CD4-positive, alpha-beta T cell treated with Interleukin-4 for 1 hour (primary cell): ENCODE measurements around the gene XRCC2.

ENCODE experiments used
- DNase-seq, 2 donors: peaks; one replicate each; pipeline ENCODE4 v3.0.0-alpha.2; 2020 to 2022

The XRCC2 gene

DNA sequence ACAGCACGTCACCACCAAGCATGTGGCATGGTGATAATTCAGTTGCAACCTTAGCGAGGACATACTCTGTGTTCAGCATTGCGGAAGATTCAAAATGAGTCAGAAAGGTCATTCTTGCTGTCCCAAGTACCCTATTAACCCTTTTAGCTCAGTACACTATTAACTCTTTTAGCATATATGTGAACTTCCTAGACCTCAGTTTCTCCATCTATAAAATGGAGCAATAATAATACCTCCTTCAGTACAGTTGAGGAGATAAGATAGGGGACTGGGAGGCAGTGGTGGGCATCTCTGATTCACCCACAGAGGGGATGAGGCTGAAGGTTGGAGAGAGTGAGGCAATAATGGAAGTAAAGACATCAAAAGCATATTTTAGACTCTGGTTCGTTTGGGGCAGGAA lies 67.3 kb downstream of the XRCC2 start:
- DNase-seq, result no peak

DNA sequence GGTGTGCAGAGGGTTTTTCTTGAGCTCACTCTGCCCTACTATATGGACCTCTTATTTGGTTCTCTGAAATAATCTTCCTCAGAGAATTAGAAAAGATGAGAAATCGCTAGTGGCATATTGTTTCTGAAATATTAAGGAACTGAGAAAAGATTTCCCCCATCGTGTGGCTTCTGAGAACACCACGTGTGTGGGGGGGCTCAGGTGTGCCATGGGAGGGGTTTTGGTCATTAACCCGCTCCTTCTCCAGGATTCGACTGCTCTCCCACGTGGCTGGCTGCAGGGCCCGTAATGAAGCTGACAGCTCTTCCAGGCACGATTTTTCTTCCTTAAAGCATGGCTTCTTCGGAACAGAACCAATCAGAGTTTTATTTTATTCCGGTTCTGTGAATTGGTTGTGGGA lies 67.7 kb downstream of the XRCC2 start:
- no peak for DNase-seq

DNA sequence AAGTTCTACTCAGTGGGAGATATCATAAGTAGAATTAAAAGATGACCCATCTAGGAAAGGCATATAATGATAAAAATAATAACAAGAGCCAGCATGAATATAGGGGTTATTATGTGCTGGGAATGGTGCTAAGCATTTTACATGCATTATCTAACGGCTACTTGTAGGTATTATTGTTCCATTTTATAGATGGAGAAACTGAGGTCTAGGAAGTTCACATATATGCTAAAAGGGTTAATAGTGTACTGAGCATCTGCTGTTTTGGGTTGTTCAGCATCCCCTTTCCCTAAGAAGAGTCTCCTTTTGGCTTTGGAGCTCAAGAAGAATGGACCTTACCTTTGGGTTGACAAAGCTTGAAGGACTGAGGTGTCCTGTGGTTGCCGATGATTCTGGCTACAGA lies 68.9 kb downstream of the XRCC2 start:
- DNase-seq, result no peak

DNA sequence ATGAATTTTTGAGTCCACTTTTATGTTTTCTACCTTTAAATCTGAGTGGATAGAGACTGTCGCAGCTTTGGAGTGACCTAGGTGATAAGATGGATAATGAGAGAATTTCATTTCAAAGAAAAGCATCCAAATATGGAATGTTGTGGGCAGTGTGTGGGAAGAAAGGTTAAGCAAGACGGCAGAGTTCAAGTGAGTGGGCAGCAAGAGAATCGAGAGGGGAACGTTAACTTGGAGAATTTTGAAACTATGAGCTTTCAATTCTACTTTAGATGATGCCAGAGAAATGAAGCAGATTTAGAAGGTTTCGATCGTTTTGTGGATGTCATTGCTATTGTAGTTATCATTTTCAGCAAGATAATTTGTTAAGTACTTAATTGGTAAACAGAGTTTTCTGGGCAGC lies 73.0 kb downstream of the XRCC2 start:
- DNase-seq, result no peak

DNA sequence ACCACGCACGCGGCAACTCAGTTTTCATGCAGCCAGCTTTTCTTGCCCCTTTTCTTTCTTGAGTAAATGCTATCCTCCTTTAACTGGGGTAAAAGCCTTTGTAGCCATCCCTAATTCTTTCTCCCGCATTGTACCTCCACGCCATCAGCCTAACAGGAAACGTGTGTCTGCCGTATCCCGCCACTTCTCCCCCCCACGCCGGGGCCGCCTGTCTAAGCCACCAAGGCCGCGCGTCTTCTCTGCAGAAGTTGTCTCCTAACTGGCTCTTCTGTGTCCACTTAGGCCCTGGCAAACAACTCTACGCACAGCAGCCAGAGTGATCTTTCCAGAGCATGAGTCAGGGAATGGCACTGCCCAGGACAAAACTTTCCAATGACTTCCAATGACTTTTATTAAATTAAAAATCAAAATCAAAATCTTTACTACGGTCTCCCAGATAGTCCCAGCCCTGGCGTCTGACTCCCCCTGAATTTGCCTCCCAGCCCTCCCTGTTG lies 74.6 kb downstream of the XRCC2 start:
- DNase-seq, result no peak

DNA sequence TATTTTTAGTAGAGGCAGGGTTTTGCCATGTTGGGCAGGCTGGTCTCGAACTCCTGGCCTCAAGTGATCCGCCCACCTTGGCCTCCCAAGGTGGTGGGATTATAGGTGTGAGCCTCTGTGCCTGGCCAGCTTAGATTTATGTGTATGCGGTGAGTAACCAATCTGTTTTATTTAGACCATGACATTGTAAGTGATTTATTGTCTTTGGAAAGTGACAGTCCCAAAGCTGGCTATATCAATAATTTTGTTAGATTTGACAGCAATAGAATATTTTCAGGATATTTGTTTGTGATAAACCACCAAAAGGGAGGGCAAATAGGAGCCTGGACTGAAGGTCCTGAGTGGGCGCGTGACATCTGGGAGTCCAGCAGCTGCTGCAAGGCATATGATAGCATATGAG lies 75.7 kb downstream of the XRCC2 start:
- DNase-seq, result no peak

- DNase-seq, result no peak
These were observed 78.4 kb downstream of the XRCC2 start for GRCh38 chr7:152597507-152597906.

- no peak for DNase-seq
These were observed 79.1 kb downstream of the XRCC2 start for GRCh38 chr7:152596824-152597223.
